MCF 10A (cell line): ENCODE measurements around the gene MND1. TPM values are rescaled to one million over a fixed set of nuclear protein-coding genes. Genes with fewer than 3 reads are reported as not detected.
A peak's percentile ranks its signal among the peaks of the same experiment; 100 is the strongest.

Experiments
- BruUV-seq: library from RNA; stranded (reverse); fragments of 400-500 nt; replicated peaks from 2 replicates; lab custom pipeline; 2021; lab: Mats Ljungman, UMichigan
- CTCF ChIA-PET: fragments of 300-600 bp; sonication (Branson Sonifier 250); formaldehyde crosslinking; extraction: SDS; loops from one replicate; lab custom pipeline; 2021; ENCODE audit warnings: antibody characterized with exemption, inconsistent platforms; lab: Yijun Ruan, JAX
- POLR2A ChIA-PET: fragments of 300-600, 350-650 bp; sonication (Branson Sonifier 250); formaldehyde crosslinking; extraction: SDS; loops from one replicate; lab custom pipeline; 2020; ENCODE audit warnings: antibody characterized with exemption, inconsistent platforms; lab: Yijun Ruan, JAX
- DNase-seq: peaks from one replicate; pipeline ENCODE4 v3.0.0-alpha.2; 2018; ENCODE audit not compliant: unreplicated experiment
- H3K27ac Mint-ChIP-seq: one replicate; pipeline ENCODE4 v1.8.0; 2022; ENCODE audit warnings: mild to moderate bottlenecking, low read depth, mixed read lengths; ENCODE audit not compliant: unreplicated experiment
- H3K27me3 Mint-ChIP-seq: one replicate; pipeline ENCODE4 v1.8.0; 2022; ENCODE audit warnings: mixed read lengths; ENCODE audit not compliant: insufficient read depth, unreplicated experiment
- H3K36me3 Mint-ChIP-seq: one replicate; pipeline ENCODE4 v1.8.0; 2022; ENCODE audit warnings: mild to moderate bottlenecking, moderate library complexity, mixed read lengths; ENCODE audit not compliant: insufficient read depth, unreplicated experiment
- H3K4me1 Mint-ChIP-seq: one replicate; pipeline ENCODE4 v1.8.0; 2022; ENCODE audit warnings: mixed read lengths; ENCODE audit not compliant: insufficient read depth, unreplicated experiment
- H3K4me3 Mint-ChIP-seq: one replicate; pipeline ENCODE4 v1.8.0; 2022; ENCODE audit warnings: mild to moderate bottlenecking, moderate library complexity, mixed read lengths; ENCODE audit not compliant: unreplicated experiment
- H3K9me3 Mint-ChIP-seq: one replicate; pipeline ENCODE4 v1.8.0; 2022; ENCODE audit warnings: mixed read lengths; ENCODE audit not compliant: unreplicated experiment
- CTCF ChIP-seq: fragments of 200-600 bp; IDR thresholded peaks from one replicate; pipeline ENCODE4 v1.8.0; 2022; ENCODE audit warnings: antibody characterized with exemption, mild to moderate bottlenecking; ENCODE audit not compliant: unreplicated experiment
- intact Hi-C: fragments of 100-400 bp; cut with micrococcal nuclease; formaldehyde crosslinking; loops from 2 replicates; pipeline ENCODE4 v1.14.1; 2022
- total RNA-seq: library from RNA; stranded (reverse); gene quantifications from 2 replicates; pipeline ENCODE4 v1.2.3, GENCODE V29; 2022

The MND1 gene
- total RNA-seq, 1 experiment from 2014 or later: 9.7 TPM

GRCh38 chr4:153387981-153388380, 43.5 kb downstream of the MND1 start:
- Mint-ChIP-seq H3K4me3 (no peak overlapping the region), H3K4me1 (no peaks in the 10 kb centered on the region), H3K9me3 (no peaks in the 10 kb centered on the region), H3K27me3 (no peaks in the 10 kb centered on the region), H3K27ac (no peak overlapping the region), H3K36me3 (no peaks in the 10 kb centered on the region)
- TF ChIP-seq CTCF: no peak
- intact Hi-C loops: no loop called here
- POLR2A ChIA-PET: interaction anchor here (0.7 to 1.1 kb wide), 2 partner anchors 9 to 814 kb away, joined by 3 read pairs; no protein-coding TSS in a partner anchor
- BruUV-seq: no TSS peak
- no peak for DNase-seq
- CTCF ChIA-PET: interaction anchor here (0.7 kb wide), 1 partner anchor 13 kb away, joined by 3 read pairs; no protein-coding TSS in a partner anchor

- intact Hi-C loops: no loop called here
- Mint-ChIP-seq H3K36me3 (no peaks in the 10 kb centered on the region), H3K4me3 (no peak overlapping the region), H3K27ac (peak overlapping the region; percentile 61), H3K4me1 (peaks cover 3% of the 10 kb centered on the region), H3K27me3 (no peaks in the 10 kb centered on the region), H3K9me3 (no peaks in the 10 kb centered on the region)
- DNase-seq: peak; percentile 54
- ChIA-PET POLR2A (interaction anchor here (0.6 to 2.1 kb wide), 3 partner anchors 9 to 73 kb away, joined by 3 to 7 read pairs (median 4); partner anchors contain the start of gene TMEM131L), CTCF (interaction anchor here (0.6 to 1.4 kb wide), 6 partner anchors 10 to 357 kb away, joined by 3 to 4 read pairs (median 3); no protein-coding TSS in a partner anchor)
- BruUV-seq: no TSS peak
- TF ChIP-seq CTCF: no peak
Observed at GRCh38 chr4:153393397-153393796, 48.9 kb downstream of the MND1 start.

DNA sequence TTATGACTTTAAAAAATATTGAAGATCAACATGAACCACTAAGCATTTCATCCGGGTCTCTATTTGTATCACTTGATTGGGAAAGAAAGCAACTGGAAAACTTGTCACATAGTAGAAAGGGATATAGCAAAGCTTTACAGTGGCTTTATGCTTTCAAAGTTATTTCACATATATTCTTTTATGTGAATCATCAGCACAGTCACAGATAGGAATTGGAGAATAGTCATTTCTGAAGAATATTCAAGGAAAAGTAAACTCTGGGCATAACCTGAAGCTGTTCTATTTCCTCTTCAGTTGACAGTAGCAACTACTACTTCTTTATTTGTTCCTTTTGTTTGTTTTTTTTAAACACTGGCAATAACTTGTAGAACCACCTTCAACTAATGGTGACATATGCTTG, 50.5 kb downstream of the MND1 start:
- Mint-ChIP-seq H3K36me3 (no peaks in the 10 kb centered on the region), H3K4me3 (no peak overlapping the region), H3K9me3 (no peaks in the 10 kb centered on the region), H3K4me1 (peaks cover 14% of the 10 kb centered on the region), H3K27ac (no peak overlapping the region), H3K27me3 (no peaks in the 10 kb centered on the region)
- ChIA-PET POLR2A (no interaction called here), CTCF (interaction anchor here (1.0 kb wide), 2 partner anchors 50 to 72 kb away, joined by 3 read pairs; partner anchors contain the start of gene MND1)
- no peak for DNase-seq
- no peak for TF ChIP-seq CTCF
- intact Hi-C loops: no loop called here
- no TSS peak for BruUV-seq

- Mint-ChIP-seq H3K9me3 (no peaks in the 10 kb centered on the region), H3K36me3 (peaks cover 7% of the 10 kb centered on the region), H3K4me1 (peaks cover 14% of the 10 kb centered on the region), H3K27ac (peak overlapping the region; percentile 80), H3K4me3 (peak overlapping the region; percentile 21), H3K27me3 (no peaks in the 10 kb centered on the region)
- ChIA-PET POLR2A (interaction anchor here (0.5 to 3.8 kb wide), 8 partner anchors 10 to 95 kb away, joined by 3 to 20 read pairs (median 4); partner anchors contain the start of gene TMEM131L), CTCF (interaction anchor here (0.5 to 1.3 kb wide), 4 partner anchors 15 to 350 kb away, joined by 3 to 4 read pairs (median 4); no protein-coding TSS in a partner anchor)
- DNase-seq: peak; percentile 46
- intact Hi-C loops: no loop called here
- no peak for TF ChIP-seq CTCF
- no TSS peak for BruUV-seq
Observed at GRCh38 chr4:153398713-153399112, 54.2 kb downstream of the MND1 start.
